OCI-LY1 (cell line): Measurements from ENCODE around the gene ZBTB21.

Experiments
- H2AFZ ChIP-seq: fragments of 200-600 bp; sonication (generic), shearing (Covaris generic); 2 replicates; pipeline ENCODE4 v1.6.0; 2014; ENCODE audit warnings: antibody characterized with exemption, mild to moderate bottlenecking, low read length
- H3F3A ChIP-seq: fragments of 200-600 bp; sonication (generic), shearing (Covaris generic); 2 replicates; pipeline ENCODE4 v1.6.0; 2014; ENCODE audit warnings: mild to moderate bottlenecking, antibody characterized with exemption, low read length, moderate library complexity; ENCODE audit not compliant: insufficient read depth
- H3K27ac ChIP-seq: fragments of 200-600 bp; sonication (generic); 2 replicates; pipeline ENCODE4 v1.5.1; 2014; ENCODE audit warnings: low read length, mixed run types, mild to moderate bottlenecking, low read depth; ENCODE audit not compliant: poor library complexity, severe bottlenecking
- H3K27me3 ChIP-seq: fragments of 200-600 bp; sonication (generic); 2 replicates; pipeline ENCODE4 v1.6.0; 2014; ENCODE audit warnings: antibody characterized with exemption, mild to moderate bottlenecking, low read length, moderate library complexity; ENCODE audit not compliant: insufficient read depth
- H3K36me3 ChIP-seq: fragments of 200-600 bp; sonication (generic); 2 replicates; pipeline ENCODE4 v1.6.1; 2014; ENCODE audit warnings: mild to moderate bottlenecking, antibody characterized with exemption, low read length, moderate library complexity, mixed read lengths; ENCODE audit not compliant: insufficient read depth
- H3K4me1 ChIP-seq: fragments of 200-600 bp; sonication (generic); 2 replicates; pipeline ENCODE4 v1.5.1; 2014; ENCODE audit warnings: mild to moderate bottlenecking, low read length, moderate library complexity; ENCODE audit not compliant: insufficient read depth, severe bottlenecking
- H3K4me2 ChIP-seq: fragments of 200-600 bp; sonication (generic), shearing (Covaris generic); 2 replicates; pipeline ENCODE4 v1.6.1; 2014; ENCODE audit warnings: low read length
- H3K4me3 ChIP-seq: fragments of 200-600 bp; sonication (generic); 2 replicates; pipeline ENCODE4 v1.5.1; 2014; ENCODE audit warnings: low read length, low read depth, mild to moderate bottlenecking, mixed read lengths; ENCODE audit not compliant: poor library complexity, severe bottlenecking
- H3K79me2 ChIP-seq: fragments of 200-600 bp; shearing (Covaris generic); 2 replicates; pipeline ENCODE4 v1.6.1; 2016; ENCODE audit warnings: mixed run types, low read length, mixed read lengths; ENCODE audit not compliant: insufficient read depth
- H3K9ac ChIP-seq: fragments of 200-600 bp; sonication (generic), shearing (Covaris generic); 2 replicates; pipeline ENCODE4 v1.6.1; 2014; ENCODE audit warnings: mild to moderate bottlenecking, low read length, mixed read lengths
- H3K9me2 ChIP-seq: fragments of 200-600 bp; sonication (generic), shearing (Covaris generic); 2 replicates; pipeline ENCODE4 v1.6.1; 2014; ENCODE audit warnings: low read depth, mild to moderate bottlenecking, low read length, mixed read lengths
- H3K9me3 ChIP-seq: fragments of 200-600 bp; shearing (Covaris generic); 2 replicates; pipeline ENCODE4 v1.6.1; 2014; ENCODE audit warnings: low read length, mixed read lengths
- H4K20me1 ChIP-seq: fragments of 200-600 bp; sonication (generic), shearing (Covaris generic); 2 replicates; pipeline ENCODE4 v1.6.0; 2016; ENCODE audit warnings: mild to moderate bottlenecking, low read length; ENCODE audit not compliant: insufficient read depth
- EZH2 ChIP-seq: fragments of 200-600 bp; sonication (generic), shearing (Covaris generic); IDR thresholded peaks from 2 replicates; pipeline ENCODE4 v1.8.0; 2017; ENCODE audit warnings: borderline replicate concordance, mixed run types, mild to moderate bottlenecking, antibody characterized with exemption, low read length, moderate library complexity, mixed read lengths
- TF ChIP-seq, protein P1 (sequence below): fragments of 200-600 bp; sonication (generic), shearing (Covaris generic); IDR thresholded peaks from 2 replicates; pipeline ENCODE4 v1.5.1; 2017; ENCODE audit warnings: mild to moderate bottlenecking, antibody characterized with exemption, low read length, moderate library complexity, mixed read lengths

ZBTB21 gene

DNA sequence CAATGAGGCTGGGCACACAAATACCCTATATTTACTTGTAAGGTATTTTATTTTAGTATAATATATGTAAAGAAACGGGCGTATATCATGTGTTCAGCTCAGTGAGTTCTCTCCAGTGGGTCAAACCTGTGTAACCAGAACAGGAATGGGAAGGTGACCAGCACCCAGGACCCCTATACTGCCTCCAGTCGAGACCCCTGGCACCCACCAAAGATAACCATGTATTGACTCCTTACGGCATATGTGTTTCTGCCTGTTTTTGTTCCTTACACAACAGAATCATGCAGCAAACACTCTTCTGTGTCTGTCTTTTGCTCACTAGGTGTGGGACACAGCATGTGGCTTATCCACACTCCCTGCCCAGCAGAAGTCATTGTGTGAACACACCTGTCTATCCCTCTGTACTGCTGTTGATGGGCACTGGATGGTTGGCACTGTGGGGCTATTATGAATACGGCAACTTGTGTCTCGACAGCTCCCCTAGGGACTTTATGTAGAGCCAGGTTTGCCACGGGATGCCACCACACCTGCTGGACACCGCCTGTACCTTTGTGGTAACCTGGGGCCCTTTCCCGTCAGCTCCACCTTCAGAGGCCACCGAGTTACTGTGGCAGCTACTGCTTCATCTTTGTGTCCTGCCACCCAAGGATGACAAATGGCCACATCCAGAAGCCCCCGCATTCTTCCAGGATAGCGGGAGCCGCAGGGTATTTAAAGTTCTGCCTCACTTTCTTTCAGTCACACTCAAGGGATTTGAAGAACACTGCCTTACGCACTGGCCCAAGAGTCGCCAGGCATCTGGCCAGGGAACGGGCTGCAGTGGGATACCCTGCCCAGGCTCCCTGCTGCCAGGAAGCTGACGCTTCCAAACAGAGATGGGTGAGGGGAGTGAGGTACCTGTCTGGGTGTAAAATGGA is 32.9 kb downstream of the ZBTB21 start:
- Histone ChIP-seq H3K36me3 (no peaks in the 10 kb centered on the region; the same call in 1 of the 2 replicates), H2AFZ (no peak overlapping the region), H3K4me1 (peaks cover 10% of the 10 kb centered on the region), H3K9ac (no peak overlapping the region), H4K20me1 (no peaks in the 10 kb centered on the region), H3K27ac (no peak overlapping the region), H3K79me2 (no peaks in the 10 kb centered on the region), H3K9me3 (0 out of 2 replicates have a peak, but pooled peaks cover 6% of the 10 kb centered on the region), H3K27me3 (no peaks in the 10 kb centered on the region; the same call in 1 of the 2 replicates), H3K4me2 (no peak overlapping the region), H3F3A (no peaks in the 10 kb centered on the region), H3K4me3 (no peak overlapping the region), H3K9me2 (no peaks in the 10 kb centered on the region)
- TF ChIP-seq, protein P1, sequence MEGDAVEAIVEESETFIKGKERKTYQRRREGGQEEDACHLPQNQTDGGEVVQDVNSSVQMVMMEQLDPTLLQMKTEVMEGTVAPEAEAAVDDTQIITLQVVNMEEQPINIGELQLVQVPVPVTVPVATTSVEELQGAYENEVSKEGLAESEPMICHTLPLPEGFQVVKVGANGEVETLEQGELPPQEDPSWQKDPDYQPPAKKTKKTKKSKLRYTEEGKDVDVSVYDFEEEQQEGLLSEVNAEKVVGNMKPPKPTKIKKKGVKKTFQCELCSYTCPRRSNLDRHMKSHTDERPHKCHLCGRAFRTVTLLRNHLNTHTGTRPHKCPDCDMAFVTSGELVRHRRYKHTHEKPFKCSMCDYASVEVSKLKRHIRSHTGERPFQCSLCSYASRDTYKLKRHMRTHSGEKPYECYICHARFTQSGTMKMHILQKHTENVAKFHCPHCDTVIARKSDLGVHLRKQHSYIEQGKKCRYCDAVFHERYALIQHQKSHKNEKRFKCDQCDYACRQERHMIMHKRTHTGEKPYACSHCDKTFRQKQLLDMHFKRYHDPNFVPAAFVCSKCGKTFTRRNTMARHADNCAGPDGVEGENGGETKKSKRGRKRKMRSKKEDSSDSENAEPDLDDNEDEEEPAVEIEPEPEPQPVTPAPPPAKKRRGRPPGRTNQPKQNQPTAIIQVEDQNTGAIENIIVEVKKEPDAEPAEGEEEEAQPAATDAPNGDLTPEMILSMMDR: no peak
- no peak for TF ChIP-seq EZH2

DNA sequence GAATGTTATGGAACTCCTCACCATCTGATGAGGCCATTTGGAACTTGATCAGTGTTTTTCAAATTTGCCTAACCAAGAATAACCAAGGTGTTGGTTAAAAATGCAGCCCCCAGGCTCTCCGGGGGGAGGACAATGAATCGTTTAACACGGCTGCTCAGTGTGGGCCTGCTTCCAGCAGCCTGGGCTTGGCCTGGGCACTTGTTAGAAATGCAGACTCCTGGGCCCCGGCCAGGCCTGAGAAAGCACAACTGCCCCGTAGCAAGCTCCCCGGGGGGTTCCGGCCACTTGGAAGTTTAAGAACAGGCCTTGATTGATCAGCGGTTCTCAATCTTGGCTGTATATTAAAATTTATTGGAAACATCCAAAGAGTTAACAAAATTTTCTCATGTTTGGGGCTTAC is 33.5 kb downstream of the ZBTB21 start:
- Histone ChIP-seq H3K9me2 (no peaks in the 10 kb centered on the region), H3K27me3 (no peaks in the 10 kb centered on the region; the same call in 1 of the 2 replicates), H3K9ac (no peak overlapping the region), H3K9me3 (0 out of 2 replicates have a peak, but pooled peaks cover 6% of the 10 kb centered on the region), H3K79me2 (no peaks in the 10 kb centered on the region), H3K36me3 (no peaks in the 10 kb centered on the region; the same call in 1 of the 2 replicates), H4K20me1 (no peaks in the 10 kb centered on the region), H3K4me3 (no peak overlapping the region), H3K4me2 (no peak overlapping the region), H3K4me1 (peaks cover 10% of the 10 kb centered on the region), H3F3A (no peaks in the 10 kb centered on the region), H2AFZ (no peak overlapping the region), H3K27ac (no peak overlapping the region)
- TF ChIP-seq EZH2: no peak
- TF ChIP-seq, protein P1: no peak

DNA sequence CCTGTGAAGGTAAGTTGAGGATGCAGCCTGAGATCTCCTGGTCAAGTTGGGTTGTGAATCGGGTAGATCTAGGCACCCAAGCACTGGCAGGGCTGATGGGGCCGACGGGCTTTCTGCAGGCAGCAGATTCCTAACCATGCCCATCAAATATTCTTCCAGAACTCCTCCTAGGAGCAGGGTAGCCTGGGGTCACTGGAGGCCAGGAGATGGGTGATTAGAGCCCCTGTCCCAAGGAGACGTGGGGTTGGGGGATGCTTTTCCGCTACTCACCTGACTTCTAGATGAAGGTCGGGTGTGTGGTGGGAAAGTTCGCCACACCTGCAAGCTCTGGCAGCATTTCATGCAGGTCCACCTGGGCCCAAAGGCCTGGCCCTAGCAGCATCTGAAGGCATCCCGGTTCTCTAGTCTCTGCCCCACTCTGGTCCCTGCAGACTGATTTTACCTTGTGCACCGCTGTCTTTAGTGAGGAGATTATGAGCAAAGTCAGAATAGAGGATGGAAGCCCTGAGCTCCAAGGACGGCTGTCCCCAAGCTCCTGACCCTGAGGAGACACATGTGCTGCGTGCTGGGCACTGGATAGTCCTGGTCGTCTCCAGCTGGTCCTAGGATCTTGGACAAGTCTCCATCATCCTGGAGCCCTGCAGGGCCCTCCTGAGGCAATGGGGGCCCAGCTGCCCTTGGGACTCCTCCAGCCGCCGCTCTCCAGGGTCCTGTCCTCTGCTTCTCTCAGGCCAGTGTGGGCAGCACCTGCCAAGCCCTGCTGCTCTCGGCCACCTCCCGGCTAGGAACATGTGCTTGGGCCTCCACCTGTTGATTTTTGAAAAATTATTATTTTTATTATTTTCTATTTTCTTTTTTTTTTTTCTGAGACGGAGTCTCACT is 34.5 kb downstream of the ZBTB21 start:
- H3K4me2 ChIP-seq: no peak overlapping the region
- no peaks in the 10 kb centered on the region for H3K9me2 ChIP-seq
- H3K36me3 ChIP-seq: no peaks in the 10 kb centered on the region; the same call in 1 of the 2 replicates
- no peak for TF ChIP-seq EZH2
- TF ChIP-seq, protein P1: no peak
- no peak overlapping the region for H3K9ac ChIP-seq
- H2AFZ ChIP-seq: no peak overlapping the region
- H3K4me3 ChIP-seq: no peak overlapping the region
- no peaks in the 10 kb centered on the region for H3K79me2 ChIP-seq
- no peaks in the 10 kb centered on the region; the same call in 1 of the 2 replicates for H3K27me3 ChIP-seq
- no peaks in the 10 kb centered on the region for H3F3A ChIP-seq
- no peak overlapping the region for H3K27ac ChIP-seq
- peaks cover 10% of the 10 kb centered on the region for H3K4me1 ChIP-seq
- no peaks in the 10 kb centered on the region for H4K20me1 ChIP-seq
- 0 out of 2 replicates have a peak, but pooled peaks cover 6% of the 10 kb centered on the region for H3K9me3 ChIP-seq
